Endothelial cell of umbilical vein (primary cell): Measurements from ENCODE around the gene TOM1L2. TPM values are rescaled to one million over a fixed set of nuclear protein-coding genes. Genes with fewer than 3 reads are reported as not detected.

Experiments
- BruUV-seq: library from RNA; stranded (reverse); fragments of 400-500 nt; replicated peaks from 2 replicates; lab custom pipeline; 2021; lab: Mats Ljungman, UMichigan
- CTCF ChIA-PET: fragments of 300-600, 350-600 bp; sonication (Branson Sonifier 250); formaldehyde crosslinking; loops from one replicate; lab custom pipeline; 2021; ENCODE audit warnings: antibody characterized with exemption, inconsistent platforms; lab: Charles Lee
- POLR2A ChIA-PET: fragments of 300-600, 350-600 bp; sonication (Branson Sonifier 250); formaldehyde crosslinking; loops from one replicate; lab custom pipeline; 2021; ENCODE audit warnings: antibody characterized with exemption, inconsistent platforms; lab: Charles Lee
- DNase-seq: peaks from one replicate; pipeline ENCODE4 v3.0.0-alpha.2; 2011; ENCODE audit warnings: low read depth, low spot score
- FAIRE-seq: peaks from 2 replicates; lab custom pipeline; 2011; peaks lifted over from hg19 to GRCh38; lab: Jason Lieb, UNC
- H2AFZ ChIP-seq: 2 replicates; pipeline ENCODE4 v1.6.0; 2012; ENCODE audit warnings: low read depth, low read length, control low read depth, inconsistent platforms
- H3K27ac ChIP-seq: 2 replicates; pipeline ENCODE4 v1.5.1; 2011; ENCODE audit warnings: low read depth, mild to moderate bottlenecking, control low read depth, low read length, moderate library complexity; ENCODE audit not compliant: insufficient read depth
- H3K27me3 ChIP-seq, 2 experiments: 2 replicates each; pipeline versions ENCODE4 v1.6.0 to v1.6.1; 2011; ENCODE audit warnings: low read length in 2 of 2, mixed read lengths in 1 of 2; ENCODE audit not compliant: control insufficient read depth in 2 of 2, insufficient read depth in 2 of 2
- H3K36me3 ChIP-seq, 2 experiments: 2 replicates in 1 of 2; 3 replicates in 1 of 2; pipeline ENCODE4 v1.5.1; 2011; ENCODE audit warnings: low read length in 2 of 2, mild to moderate bottlenecking in 1 of 2, moderate library complexity in 1 of 2; ENCODE audit not compliant: control insufficient read depth in 2 of 2, insufficient read depth in 2 of 2; ENCODE audit errors: extremely low read depth in 1 of 2
- H3K4me1 ChIP-seq: 3 replicates; pipeline ENCODE4 v1.5.1; 2011; ENCODE audit warnings: mild to moderate bottlenecking, low read length; ENCODE audit not compliant: control insufficient read depth, insufficient read depth; ENCODE audit errors: extremely low read depth
- H3K4me2 ChIP-seq: 2 replicates; pipeline ENCODE4 v1.6.1; 2011; ENCODE audit warnings: low read length, control low read depth, mixed read lengths; ENCODE audit not compliant: insufficient read depth
- H3K4me3 ChIP-seq, 3 experiments: fragments of 200-600 bp in 1 of 3; sonication (generic), shearing (Covaris generic) in 1 of 3; replicated peaks in 1 of 3; 2 replicates each; pipeline ENCODE4 v1.5.1; 2011 to 2016; ENCODE audit warnings: control low read depth in 3 of 3, low read length in 3 of 3, mild to moderate bottlenecking in 2 of 3, inconsistent platforms in 1 of 3, low read depth in 1 of 3, moderate library complexity in 1 of 3; ENCODE audit not compliant: insufficient read depth in 1 of 3
- H3K79me2 ChIP-seq: 2 replicates; pipeline ENCODE4 v1.6.0; 2012; ENCODE audit warnings: low read length, inconsistent platforms; ENCODE audit not compliant: control insufficient read depth, insufficient read depth
- H3K9ac ChIP-seq: replicated peaks from 2 replicates; pipeline ENCODE3; 2011; ENCODE audit warnings: low read length, control low read depth; ENCODE audit not compliant: insufficient read depth; ENCODE audit errors: extremely low read depth
- H3K9me1 ChIP-seq: replicated peaks from 3 replicates; pipeline ENCODE4 v1.6.0; 2011; ENCODE audit warnings: mild to moderate bottlenecking, low read length; ENCODE audit not compliant: control insufficient read depth, insufficient read depth; ENCODE audit errors: extremely low read depth
- H3K9me3 ChIP-seq: replicated peaks from 2 replicates; pipeline ENCODE4 v1.5.1; 2012; ENCODE audit warnings: low read length, inconsistent platforms; ENCODE audit not compliant: control insufficient read depth, insufficient read depth
- H4K20me1 ChIP-seq: replicated peaks from 2 replicates; pipeline ENCODE3; 2011; ENCODE audit warnings: mild to moderate bottlenecking, low read length; ENCODE audit not compliant: control insufficient read depth, insufficient read depth; ENCODE audit errors: extremely low read depth
- CTCF ChIP-seq, 2 donors: IDR thresholded peaks; 1 replicate in 1 of 2; 2 replicates in 1 of 2; pipeline ENCODE4 v1.5.1; 2011; ENCODE audit warnings: low read length in 2 of 2, mild to moderate bottlenecking in 2 of 2, moderate library complexity in 2 of 2, control low read depth in 1 of 2, inconsistent platforms in 1 of 2, low read depth in 1 of 2; ENCODE audit not compliant: insufficient read depth in 1 of 2; ENCODE audit errors: extremely low read depth in 1 of 2
- EZH2 ChIP-seq: IDR thresholded peaks from 2 replicates; pipeline ENCODE4 v1.6.1; 2012; ENCODE audit warnings: borderline replicate concordance, low read depth, mild to moderate bottlenecking, moderate library complexity, low read length, inconsistent platforms; ENCODE audit not compliant: severe bottlenecking
- FOS ChIP-seq: IDR thresholded peaks from 2 replicates; pipeline ENCODE4 v1.6.1; 2011; ENCODE audit warnings: mild to moderate bottlenecking, low read length, moderate library complexity, borderline replicate concordance; ENCODE audit not compliant: insufficient read depth
- GATA2 ChIP-seq: IDR thresholded peaks from 2 replicates; pipeline ENCODE4 v1.7.0; 2011; ENCODE audit warnings: low read depth, mild to moderate bottlenecking, moderate library complexity, mixed read lengths, low read length; ENCODE audit not compliant: insufficient read length, insufficient read depth
- JUN ChIP-seq: IDR thresholded peaks from 2 replicates; pipeline ENCODE4 v1.6.1; 2011; ENCODE audit warnings: borderline replicate concordance, low read depth; ENCODE audit not compliant: insufficient read length, insufficient read depth
- MAX ChIP-seq: IDR thresholded peaks from 2 replicates; pipeline ENCODE4 v1.6.1; 2011; ENCODE audit not compliant: insufficient read depth, insufficient read length
- MYC ChIP-seq: IDR thresholded peaks from one replicate; pipeline ENCODE4 v1.6.1; 2011; ENCODE audit warnings: mild to moderate bottlenecking, low read depth, low read length
- POLR2A ChIP-seq: IDR thresholded peaks from 2 replicates; pipeline ENCODE4 v1.6.1; 2012; ENCODE audit warnings: low read depth, mild to moderate bottlenecking, control low read depth, low read length
- POLR2AphosphoS5 ChIP-seq: IDR thresholded peaks from 2 replicates; pipeline ENCODE4 v1.6.1; 2012; ENCODE audit warnings: low read depth, mild to moderate bottlenecking, control low read depth, low read length, moderate library complexity; ENCODE audit not compliant: insufficient read depth
- dilution Hi-C: fragments of 300-500 bp; cut with MboI; formaldehyde crosslinking; loops from one replicate; pipeline ENCODE4 v1.15.0; 2019; ENCODE audit warnings: low sequenced_read_pairs; ENCODE audit not compliant: extremely low pct_ligation_motif_present
- intact Hi-C: fragments of 100-400 bp; cut with micrococcal nuclease; formaldehyde crosslinking; loops from one replicate; pipeline ENCODE4 v1.10.0; 2022
- polyA plus RNA-seq, 4 experiments: library from polyadenylated mRNA; depleted of rRNA in 3 of 4; stranded (reverse) in 3 of 4; unstranded in 1 of 4; fragments of >200 nt; gene quantifications; 2 replicates each; pipeline versions ENCODE4 v1.2.1 to v1.2.3, GENCODE V29; 2011 to 2012; ENCODE audit warnings: missing spikeins in 1 of 4
- total RNA-seq: library from RNA; stranded (reverse); gene quantifications from 2 replicates; pipeline ENCODE4 v1.2.3, GENCODE V29; 2021

TOM1L2 gene
- total and polyA plus RNA-seq, 2 donors (not counting 3 experiments of a cell fraction or from before 2014, with no cell fraction given) = 31.7 to 37.6 TPM

- Histone ChIP-seq H3K9me1 (no peaks in the 10 kb centered on the region), H2AFZ (no peak overlapping the region), H3K9ac (no peak overlapping the region), H3K9me3 (no peaks in the 10 kb centered on the region), H3K4me2 (no peak overlapping the region), H3K79me2 (no peaks in the 10 kb centered on the region), H3K4me3 (no peak overlapping the region), H3K36me3 (no peaks in the 10 kb centered on the region), H3K27ac (no peak overlapping the region), H3K27me3 (no peaks in the 10 kb centered on the region), H4K20me1 (no peaks in the 10 kb centered on the region), H3K4me1 (no peaks in the 10 kb centered on the region)
- no TSS peak for BruUV-seq
- DNase-seq = no peak
- POLR2A ChIA-PET = no interaction called here
- no peak for TF ChIP-seq POLR2A
- CTCF ChIA-PET = interaction anchor here (1.2 to 1.9 kb wide), 3 partner anchors 21 to 42 kb away, joined by 4 to 17 read pairs (median 7); partner anchors contain the start of genes DRC3 and TOM1L2
- intact Hi-C loops = loop anchor here (1.0 kb wide), 1 partner anchor 39 kb away; no protein-coding TSS in a partner anchor
- dilution Hi-C loops = no loop called here
- no peak for FAIRE-seq
Measured at GRCh38 chr17:17993852-17994251, 21.7 kb upstream of the TOM1L2 start.

GRCh38 chr17:17993366-17993765 lies 21.2 kb upstream of the TOM1L2 start:
- no peaks in the 10 kb centered on the region for H3K9me1 ChIP-seq
- no peaks in the 10 kb centered on the region for H3K36me3 ChIP-seq
- H3K4me2 ChIP-seq = no peak overlapping the region
- CTCF ChIA-PET = interaction anchor here (1.2 to 2.1 kb wide), 2 partner anchors 11 to 42 kb away, joined by 4 to 6 read pairs; no protein-coding TSS in a partner anchor
- TF ChIP-seq FOS = no peak
- TF ChIP-seq JUN = no peak
- TF ChIP-seq MYC = no peak
- TF ChIP-seq CTCF (IDR thresholded peaks at IDR 0.05; ENCODE audit: extremely low read depth in 1 of 2, insufficient read depth in 1 of 2, low read depth in 1 of 2, low read length in 2 of 2) = no peak
- no peak for TF ChIP-seq POLR2AphosphoS5
- no peak for TF ChIP-seq POLR2A
- TF ChIP-seq MAX = no peak
- no peak for TF ChIP-seq EZH2
- TF ChIP-seq GATA2 = no peak
- no peak overlapping the region for H3K4me3 ChIP-seq
- H3K27ac ChIP-seq = no peak overlapping the region
- H3K9ac ChIP-seq = no peak overlapping the region
- no peaks in the 10 kb centered on the region for H4K20me1 ChIP-seq
- POLR2A ChIA-PET = no interaction called here
- no peak overlapping the region for H2AFZ ChIP-seq
- H3K9me3 ChIP-seq = no peaks in the 10 kb centered on the region
- dilution Hi-C loops (no loop called here), intact Hi-C loops (no loop called here)
- no peaks in the 10 kb centered on the region for H3K79me2 ChIP-seq
- DNase-seq (no peak), FAIRE-seq (no peak)
- H3K27me3 ChIP-seq = no peaks in the 10 kb centered on the region
- no TSS peak for BruUV-seq
- no peaks in the 10 kb centered on the region for H3K4me1 ChIP-seq
